ENCODE results near the gene CCDC102A. TPM values are rescaled to one million over a fixed set of nuclear protein-coding genes. Genes with fewer than 3 reads are reported as not detected.

The CCDC102A gene
- total RNA-seq, 1 experiment from 2014 or later, result 7.6 TPM

- DNase-seq (ENCODE audit: low spot score), result no peak
Observed at GRCh38 chr16:57537581-57538234, 1.3 kb upstream of the CCDC102A start.

- DNase-seq (ENCODE audit: low spot score), result no peak
Observed at GRCh38 chr16:57537194-57537505, 779 bp upstream of the CCDC102A start.

GRCh38 chr16:57535680-57536305, 578 bp downstream of the CCDC102A start:
- peak; percentile 75 for DNase-seq (ENCODE audit: low spot score)

GRCh38 chr16:57534881-57535658, 1.3 kb downstream of the CCDC102A start:
- no peak for DNase-seq (ENCODE audit: low spot score)

GRCh38 chr16:57534337-57534880, 2.0 kb downstream of the CCDC102A start:
- DNase-seq (ENCODE audit: low spot score), result no peak

GRCh38 chr16:57533431-57534336, 2.7 kb downstream of the CCDC102A start:
- peak; percentile 44 for DNase-seq (ENCODE audit: low spot score)

- DNase-seq (ENCODE audit: low spot score), result no peak
Observed at GRCh38 chr16:57532266-57532625, 4.1 kb downstream of the CCDC102A start.

- DNase-seq (ENCODE audit: low spot score), result no peak
Observed at GRCh38 chr16:57531635-57532265, 4.6 kb downstream of the CCDC102A start.

GRCh38 chr16:57531253-57531575, 5.2 kb downstream of the CCDC102A start:
- DNase-seq (ENCODE audit: low spot score), result no peak

GRCh38 chr16:57530522-57531252, 5.7 kb downstream of the CCDC102A start:
- DNase-seq (ENCODE audit: low spot score), result no peak

GRCh38 chr16:57530104-57530521, 6.3 kb downstream of the CCDC102A start:
- DNase-seq (ENCODE audit: low spot score), result peak; percentile 61

- no peak for DNase-seq (ENCODE audit: low spot score)
Observed at GRCh38 chr16:57529391-57530103, 6.8 kb downstream of the CCDC102A start.

GRCh38 chr16:57528499-57529390, 7.6 kb downstream of the CCDC102A start:
- DNase-seq (ENCODE audit: low spot score), result peak; percentile 63

- no peak for DNase-seq (ENCODE audit: low spot score)
Observed at GRCh38 chr16:57527610-57528360, 8.6 kb downstream of the CCDC102A start.

GRCh38 chr16:57527027-57527426, 9.3 kb downstream of the CCDC102A start:
- no peak for DNase-seq (ENCODE audit: low spot score)

GRCh38 chr16:57526498-57526897, 9.9 kb downstream of the CCDC102A start:
- DNase-seq (ENCODE audit: low spot score), result no peak

GRCh38 chr16:57525761-57526160, 10.6 kb downstream of the CCDC102A start:
- DNase-seq (ENCODE audit: low spot score), result no peak

GRCh38 chr16:57522960-57523359, 13.4 kb downstream of the CCDC102A start:
- DNase-seq (ENCODE audit: low spot score), result no peak

Data from HT-29 (cell line).